Measurements from ENCODE around the gene NAA25. TPM values are rescaled to one million over a fixed set of nuclear protein-coding genes. Genes with fewer than 3 reads are reported as not detected.
"Not testable (repeated sequence)": the region's sequence is repeated elsewhere in the genome, so short reads cannot be mapped to it uniquely, and the experiment has no call there.

NAA25 gene
- total and polyA plus RNA-seq, 9 donors = 5.7 to 36.9 (median 23.6) TPM

DNA sequence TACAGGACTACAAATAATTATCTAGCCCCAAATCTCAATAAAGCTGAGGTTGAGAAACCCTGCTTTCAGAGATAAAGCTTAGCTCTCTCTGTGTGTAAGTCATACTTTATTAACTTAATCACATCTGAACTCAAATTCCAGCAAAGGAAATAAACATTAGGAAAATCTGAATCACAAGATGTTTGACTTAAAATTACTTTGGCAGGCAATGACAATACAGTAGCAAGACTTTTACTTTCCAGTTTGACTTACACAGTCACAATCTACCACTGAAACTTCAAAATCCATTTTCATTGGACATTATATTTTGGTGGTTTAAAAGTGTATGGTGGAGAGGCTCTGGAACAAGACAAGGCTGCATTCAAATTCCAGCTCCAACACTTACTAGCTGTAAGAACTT, 107.0 kb downstream of the NAA25 start:
- Histone ChIP-seq H3K27me3 (no peaks in the 10 kb centered on the region), H3K36me3 (no peaks in the 10 kb centered on the region), H3K27ac (no peak overlapping the region), H3K4me1 (ENCODE audit: insufficient read depth) (no peaks in the 10 kb centered on the region), H3K9me3 (no peaks in the 10 kb centered on the region), H3K4me3 (no peak overlapping the region)
- no peak for DNase-seq
- TF ChIP-seq POLR2A (IDR thresholded peaks at IDR 0.05) (no peak), EP300 (IDR thresholded peaks at IDR 0.05) (no peak)
- TF ChIP-seq, protein P1, sequence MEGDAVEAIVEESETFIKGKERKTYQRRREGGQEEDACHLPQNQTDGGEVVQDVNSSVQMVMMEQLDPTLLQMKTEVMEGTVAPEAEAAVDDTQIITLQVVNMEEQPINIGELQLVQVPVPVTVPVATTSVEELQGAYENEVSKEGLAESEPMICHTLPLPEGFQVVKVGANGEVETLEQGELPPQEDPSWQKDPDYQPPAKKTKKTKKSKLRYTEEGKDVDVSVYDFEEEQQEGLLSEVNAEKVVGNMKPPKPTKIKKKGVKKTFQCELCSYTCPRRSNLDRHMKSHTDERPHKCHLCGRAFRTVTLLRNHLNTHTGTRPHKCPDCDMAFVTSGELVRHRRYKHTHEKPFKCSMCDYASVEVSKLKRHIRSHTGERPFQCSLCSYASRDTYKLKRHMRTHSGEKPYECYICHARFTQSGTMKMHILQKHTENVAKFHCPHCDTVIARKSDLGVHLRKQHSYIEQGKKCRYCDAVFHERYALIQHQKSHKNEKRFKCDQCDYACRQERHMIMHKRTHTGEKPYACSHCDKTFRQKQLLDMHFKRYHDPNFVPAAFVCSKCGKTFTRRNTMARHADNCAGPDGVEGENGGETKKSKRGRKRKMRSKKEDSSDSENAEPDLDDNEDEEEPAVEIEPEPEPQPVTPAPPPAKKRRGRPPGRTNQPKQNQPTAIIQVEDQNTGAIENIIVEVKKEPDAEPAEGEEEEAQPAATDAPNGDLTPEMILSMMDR (IDR thresholded peaks at IDR 0.05) = no peak
- intact Hi-C loops (cut with DNase I) = no loop called here

GRCh38 chr12:112000820-112001219, 107.8 kb downstream of the NAA25 start:
- Histone ChIP-seq H3K27me3 (no peaks in the 10 kb centered on the region), H3K4me1 (ENCODE audit: insufficient read depth) (no peaks in the 10 kb centered on the region), H3K4me3 (no peak overlapping the region), H3K9me3 (no peaks in the 10 kb centered on the region), H3K36me3 (no peaks in the 10 kb centered on the region), H3K27ac (no peak overlapping the region)
- 93 to 95% (median 94%) methylated on average over 8 of the region's 8 CpGs for WGBS, 3 donors
- intact Hi-C loops (cut with DNase I) = no loop called here
- TF ChIP-seq POLR2A (IDR thresholded peaks at IDR 0.05) (no peak), EP300 (IDR thresholded peaks at IDR 0.05) (no peak)
- TF ChIP-seq, protein P1 (IDR thresholded peaks at IDR 0.05) = no peak
- DNase-seq = no peak

- WGBS, 3 donors = 93 to 95% (median 94%) methylated on average over 9 of the region's 9 CpGs
- H3K4me3 ChIP-seq; H3K9me3 ChIP-seq; H3K4me1 ChIP-seq (ENCODE audit: insufficient read depth); DNase-seq; H3K27me3 ChIP-seq; H3K36me3 ChIP-seq; intact Hi-C loops (cut with DNase I); H3K27ac ChIP-seq: not testable (repeated sequence)
These were observed 109.5 kb downstream of the NAA25 start for GRCh38 chr12:111999129-111999528.

DNA sequence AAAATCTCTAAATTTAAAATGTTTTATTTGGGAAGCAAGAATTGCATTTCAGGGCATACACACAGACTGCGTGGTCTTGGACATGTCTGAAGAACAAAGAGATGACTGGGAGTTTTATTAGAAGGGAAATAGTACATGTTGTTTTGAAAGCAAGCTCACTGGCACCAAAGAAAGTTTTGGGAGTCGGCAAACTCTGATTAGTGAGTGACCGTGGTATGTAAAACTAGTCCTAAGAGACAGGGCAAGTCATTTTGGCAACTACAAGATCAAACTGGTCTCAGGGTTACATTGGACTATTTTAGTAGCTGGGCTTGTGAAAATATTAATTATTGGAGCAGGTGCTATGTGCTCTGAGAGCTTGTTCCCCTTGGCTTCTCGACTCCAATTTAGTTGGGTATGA, 110.6 kb downstream of the NAA25 start:
- H3K4me3 ChIP-seq = no peak overlapping the region
- H3K9me3 ChIP-seq = no peaks in the 10 kb centered on the region
- WGBS, 3 donors = 75 to 84% (median 76%) methylated on average over 4 of the region's 4 CpGs
- no peaks in the 10 kb centered on the region for H3K4me1 ChIP-seq (ENCODE audit: insufficient read depth)
- intact Hi-C loops (cut with DNase I) = no loop called here
- no peak for TF ChIP-seq EP300 (IDR thresholded peaks at IDR 0.05)
- TF ChIP-seq, protein P1 (IDR thresholded peaks at IDR 0.05) = no peak
- TF ChIP-seq POLR2A (IDR thresholded peaks at IDR 0.05) = no peak
- DNase-seq = no peak
- no peak overlapping the region for H3K27ac ChIP-seq
- H3K36me3 ChIP-seq = no peaks in the 10 kb centered on the region
- H3K27me3 ChIP-seq = no peaks in the 10 kb centered on the region

GRCh38 chr12:111997300-111997699, 111.3 kb downstream of the NAA25 start:
- no peaks in the 10 kb centered on the region for H3K9me3 ChIP-seq
- no peak for DNase-seq
- no peaks in the 10 kb centered on the region for H3K36me3 ChIP-seq
- H3K27me3 ChIP-seq = no peaks in the 10 kb centered on the region
- H3K27ac ChIP-seq = no peak overlapping the region
- TF ChIP-seq EP300 (IDR thresholded peaks at IDR 0.05) (no peak), POLR2A (IDR thresholded peaks at IDR 0.05) (no peak)
- TF ChIP-seq, protein P1 (IDR thresholded peaks at IDR 0.05) = no peak
- intact Hi-C loops (cut with DNase I) = no loop called here
- WGBS, 3 donors = 96 to 98% (median 97%) methylated on average over 2 of the region's 2 CpGs
- no peaks in the 10 kb centered on the region for H3K4me1 ChIP-seq (ENCODE audit: insufficient read depth)
- no peak overlapping the region for H3K4me3 ChIP-seq

Data from ovary (tissue), 9 donors.